Large intestine (tissue), 3 donors: ENCODE results near the gene ZNF835. TPM values are rescaled to one million over a fixed set of nuclear protein-coding genes. Genes with fewer than 3 reads are reported as not detected.
"Not testable (repeated sequence)": the region's sequence is repeated elsewhere in the genome, so short reads cannot be mapped to it uniquely, and the experiment has no call there.

Source experiments
- DNase-seq, 2 donors: peaks; one replicate each; pipeline versions ENCODE4 v3.0.0 to v3.0.0-alpha.2; 2013
- H3K27ac ChIP-seq: one replicate; pipeline ENCODE4 v1.5.1; 2013; ENCODE audit warnings: low read length
- H3K27me3 ChIP-seq: 2 replicates; pipeline ENCODE4 v1.6.1; 2013; ENCODE audit warnings: low read length; ENCODE audit not compliant: control insufficient read depth, insufficient read depth
- H3K36me3 ChIP-seq: 2 replicates; pipeline ENCODE4 v1.6.1; 2013; ENCODE audit warnings: low read length; ENCODE audit not compliant: control insufficient read depth, insufficient read depth
- H3K4me1 ChIP-seq: one replicate; pipeline ENCODE4 v1.6.1; 2013; ENCODE audit warnings: low read length; ENCODE audit not compliant: control insufficient read depth, insufficient read depth
- H3K4me3 ChIP-seq: one replicate; pipeline ENCODE4 v1.5.1; 2013; ENCODE audit warnings: low read length
- H3K9me3 ChIP-seq: one replicate; pipeline ENCODE4 v1.6.1; 2013; ENCODE audit warnings: mild to moderate bottlenecking, low read depth, low read length, moderate library complexity; ENCODE audit not compliant: control insufficient read depth
- WGBS: methylation state at CpG from one replicate; pipeline ENCODE4 v1.1.5; 2013; ENCODE audit warnings: low lambda C conversion rate; ENCODE audit not compliant: insufficient coverage; 5-methylcytosine and 5-hydroxymethylcytosine counted together
- polyA plus RNA-seq: library from polyadenylated mRNA; unstranded; fragments of 120-200 nt; gene quantifications from one replicate; pipeline ENCODE4 v1.2.1, GENCODE V29; 2013

Gene ZNF835
- polyA plus RNA-seq, 1 donor = 2.8 TPM

GRCh38 chr19:56690670-56691069, 19.1 kb upstream of the ZNF835 start:
- H3K4me3 ChIP-seq = no peak overlapping the region
- WGBS = 87% methylated on average over 3 of the region's 10 CpGs
- no peak for DNase-seq
- H3K9me3 ChIP-seq = no peaks in the 10 kb centered on the region
- no peaks in the 10 kb centered on the region for H3K27me3 ChIP-seq
- H3K27ac ChIP-seq = no peak overlapping the region
- no peaks in the 10 kb centered on the region for H3K4me1 ChIP-seq
- H3K36me3 ChIP-seq = no peaks in the 10 kb centered on the region

DNA sequence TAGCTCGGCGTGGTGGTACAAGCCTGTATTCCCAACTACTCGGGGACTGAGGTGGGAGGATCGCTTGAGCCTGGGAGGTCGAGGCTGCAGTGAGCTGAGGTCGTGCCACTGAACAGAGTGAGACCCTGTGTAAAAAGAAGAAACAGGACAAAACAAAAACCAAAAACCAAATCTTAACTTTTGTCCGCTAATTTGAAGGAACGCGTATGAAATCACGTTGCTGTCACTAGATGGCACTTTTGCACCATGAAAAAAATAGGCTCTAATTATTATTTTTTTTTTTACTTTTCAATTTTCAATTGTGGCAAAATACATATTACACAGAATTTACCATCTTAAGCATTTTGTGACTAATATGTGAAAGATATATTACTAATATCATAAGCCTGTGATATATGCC, 17.6 kb upstream of the ZNF835 start:
- no peak overlapping the region for H3K4me3 ChIP-seq
- 53% methylated on average over 6 of the region's 10 CpGs for WGBS
- no peaks in the 10 kb centered on the region for H3K27me3 ChIP-seq
- H3K4me1 ChIP-seq = no peaks in the 10 kb centered on the region
- no peak overlapping the region for H3K27ac ChIP-seq
- no peak for DNase-seq
- no peaks in the 10 kb centered on the region for H3K36me3 ChIP-seq
- H3K9me3 ChIP-seq = no peaks in the 10 kb centered on the region

DNA sequence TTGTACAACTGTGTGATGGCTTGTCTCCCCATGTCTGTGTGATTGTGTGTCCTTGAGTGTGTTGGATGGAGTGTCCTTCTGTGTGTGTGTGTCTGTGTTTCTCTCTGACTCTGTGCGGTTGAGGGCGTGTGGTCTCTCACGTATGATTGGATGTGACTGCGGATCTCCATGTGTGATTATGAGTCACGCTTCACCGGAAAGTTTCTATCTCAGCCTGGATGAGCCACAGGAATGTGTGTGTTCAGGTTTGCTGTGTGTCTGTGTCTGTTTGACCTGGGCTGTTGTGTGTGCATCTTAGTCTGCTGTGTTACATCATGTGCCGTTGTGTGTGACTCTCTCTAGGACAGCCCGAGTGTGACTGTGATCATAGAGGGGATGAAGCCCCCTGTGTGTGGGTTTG, 15.5 kb upstream of the ZNF835 start:
- Histone ChIP-seq H3K27ac (no peak overlapping the region), H3K27me3 (no peaks in the 10 kb centered on the region), H3K4me3 (no peak overlapping the region), H3K4me1 (no peaks in the 10 kb centered on the region), H3K36me3 (no peaks in the 10 kb centered on the region), H3K9me3 (no peaks in the 10 kb centered on the region)
- WGBS = no CpG with 5 or more reads among the region's 8 CpGs
- no peak for DNase-seq

DNA sequence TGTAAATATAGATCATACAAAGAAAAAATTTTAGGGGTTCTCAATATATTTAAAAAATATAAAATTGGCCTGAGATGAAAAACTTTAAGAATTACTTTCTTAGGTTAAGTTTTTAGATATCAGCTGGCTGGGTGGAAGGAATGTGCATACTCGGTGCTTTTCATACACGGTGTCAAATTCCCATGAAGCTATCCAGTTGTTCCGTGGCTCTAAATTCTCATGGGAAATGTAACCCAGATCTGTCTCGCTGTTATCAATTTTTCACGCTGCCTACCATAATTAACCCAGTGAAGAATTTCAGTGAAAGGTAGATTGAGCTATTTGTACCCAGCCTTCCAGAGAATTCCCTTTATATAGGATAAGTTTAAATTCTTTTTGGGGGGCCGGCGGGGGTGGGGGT, 11.6 kb upstream of the ZNF835 start:
- DNase-seq = no peak
- Histone ChIP-seq H3K9me3 (no peaks in the 10 kb centered on the region), H3K4me1 (no peaks in the 10 kb centered on the region), H3K36me3 (no peaks in the 10 kb centered on the region), H3K4me3 (no peak overlapping the region), H3K27me3 (no peaks in the 10 kb centered on the region), H3K27ac (no peak overlapping the region)
- WGBS = 90% methylated on average over 2 of the region's 7 CpGs

GRCh38 chr19:56681702-56682101, 10.1 kb upstream of the ZNF835 start:
- Histone ChIP-seq H3K4me1 (no peaks in the 10 kb centered on the region), H3K4me3 (no peak overlapping the region), H3K36me3 (no peaks in the 10 kb centered on the region), H3K9me3 (no peaks in the 10 kb centered on the region), H3K27ac (no peak overlapping the region), H3K27me3 (no peaks in the 10 kb centered on the region)
- WGBS = 60% methylated on average over 2 of the region's 8 CpGs
- DNase-seq = no peak

DNA sequence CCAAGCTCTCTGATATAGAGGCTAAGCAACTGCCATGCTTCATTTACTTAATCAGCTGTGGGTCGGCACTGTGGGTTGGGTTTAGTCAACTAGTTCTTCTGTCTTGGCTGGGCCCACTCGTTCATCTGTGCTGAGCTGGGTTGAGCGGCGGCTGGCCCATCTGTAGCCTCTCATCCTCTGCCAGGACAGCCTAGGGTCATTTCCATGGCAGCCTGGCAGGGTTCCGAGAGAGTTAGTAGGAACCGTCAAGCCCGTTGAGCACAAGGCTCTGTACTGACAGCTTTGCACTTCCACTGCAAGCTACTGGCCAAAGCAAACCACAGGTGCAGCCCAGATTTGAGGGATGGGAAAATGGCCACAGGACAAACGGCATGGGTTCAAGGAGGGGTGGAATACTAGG, 6.6 kb upstream of the ZNF835 start:
- WGBS = no CpG with 5 or more reads among the region's 8 CpGs
- no peak for DNase-seq
- Histone ChIP-seq H3K4me3 (no peak overlapping the region), H3K4me1 (no peaks in the 10 kb centered on the region), H3K9me3 (no peaks in the 10 kb centered on the region), H3K27ac (no peak overlapping the region), H3K27me3 (no peaks in the 10 kb centered on the region), H3K36me3 (no peaks in the 10 kb centered on the region)

DNA sequence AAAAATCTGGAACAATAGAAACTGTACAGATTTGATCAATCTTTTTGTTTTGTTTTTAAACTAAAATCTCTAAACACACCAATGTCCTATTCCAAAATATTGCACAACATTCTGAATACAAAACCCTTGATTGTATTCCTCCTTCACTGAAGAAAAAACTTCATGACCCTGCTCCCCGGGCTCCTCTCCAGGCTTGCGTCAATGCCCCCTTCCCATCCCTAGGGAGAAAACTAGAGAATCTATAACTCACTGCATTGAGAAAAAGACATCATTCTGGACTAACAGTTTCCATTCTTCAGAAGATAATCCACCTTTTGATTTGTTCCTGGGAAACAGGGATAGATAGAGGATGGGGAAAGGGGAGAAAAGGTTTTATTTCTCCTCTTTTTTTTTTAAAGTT, 1.1 kb upstream of the ZNF835 start:
- WGBS = 80% methylated on average over 1 of the region's 2 CpGs
- not testable (repeated sequence) for H3K4me3 ChIP-seq, H3K4me1 ChIP-seq, DNase-seq, H3K36me3 ChIP-seq, H3K27ac ChIP-seq, H3K27me3 ChIP-seq
- peaks cover 11% of the 10 kb centered on the region for H3K9me3 ChIP-seq

DNA sequence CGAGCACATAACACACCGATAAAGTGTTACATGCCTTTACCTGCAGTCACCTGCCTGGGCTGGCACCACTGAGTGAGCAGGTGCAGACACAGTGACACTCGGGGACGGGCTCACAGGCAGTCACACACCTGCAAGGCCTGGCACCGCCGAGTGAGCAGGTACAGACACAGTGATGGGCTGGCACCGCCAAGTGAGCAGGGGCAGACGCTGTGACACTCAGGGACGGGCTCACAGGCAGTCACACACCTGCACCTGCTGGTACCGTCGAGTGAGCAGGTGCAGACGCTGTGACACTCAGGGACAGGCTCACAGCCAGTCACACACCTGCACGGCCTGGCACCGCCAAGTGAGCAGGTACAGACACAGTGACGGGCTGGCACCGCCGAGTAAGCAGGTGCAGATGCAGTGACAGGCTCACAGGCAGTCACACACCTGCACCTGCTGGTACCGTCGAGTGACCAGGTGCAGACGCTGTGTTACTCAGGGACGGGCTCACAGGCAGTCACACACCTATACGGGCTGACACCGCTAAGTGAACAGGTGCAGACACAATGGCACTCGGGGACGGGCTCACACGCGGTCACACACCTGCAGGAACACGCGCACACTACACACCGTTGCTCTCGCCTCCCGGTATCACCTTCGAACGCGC, 470 bp downstream of the ZNF835 start:
- peak; percentile 3 to 8 for DNase-seq
- no peak overlapping the region for H3K27ac ChIP-seq
- H3K4me1 ChIP-seq = no peaks in the 10 kb centered on the region
- no peaks in the 10 kb centered on the region for H3K27me3 ChIP-seq
- H3K4me3 ChIP-seq = peak overlapping the region; percentile 59
- no peaks in the 10 kb centered on the region for H3K36me3 ChIP-seq
- WGBS = no CpG with 5 or more reads among the region's 35 CpGs
- H3K9me3 ChIP-seq = peaks cover 11% of the 10 kb centered on the region

- no peaks in the 10 kb centered on the region for H3K36me3 ChIP-seq
- peaks cover 11% of the 10 kb centered on the region for H3K9me3 ChIP-seq
- no peak overlapping the region for H3K27ac ChIP-seq
- H3K27me3 ChIP-seq = no peaks in the 10 kb centered on the region
- no peak overlapping the region for H3K4me3 ChIP-seq
- WGBS = no CpG with 5 or more reads among the region's 17 CpGs
- DNase-seq = peak in 1 of 2 donors; percentile 4
- no peaks in the 10 kb centered on the region for H3K4me1 ChIP-seq
Measured at GRCh38 chr19:56670401-56670960, 1.1 kb downstream of the ZNF835 start.

GRCh38 chr19:56668676-56669075, 2.9 kb downstream of the ZNF835 start:
- Histone ChIP-seq H3K4me3 (no peak overlapping the region), H3K27me3 (no peaks in the 10 kb centered on the region), H3K27ac (no peak overlapping the region), H3K36me3 (peaks cover 7% of the 10 kb centered on the region), H3K9me3 (peaks cover 23% of the 10 kb centered on the region), H3K4me1 (no peaks in the 10 kb centered on the region)
- no CpG with 5 or more reads among the region's 9 CpGs for WGBS
- DNase-seq = no peak

DNA sequence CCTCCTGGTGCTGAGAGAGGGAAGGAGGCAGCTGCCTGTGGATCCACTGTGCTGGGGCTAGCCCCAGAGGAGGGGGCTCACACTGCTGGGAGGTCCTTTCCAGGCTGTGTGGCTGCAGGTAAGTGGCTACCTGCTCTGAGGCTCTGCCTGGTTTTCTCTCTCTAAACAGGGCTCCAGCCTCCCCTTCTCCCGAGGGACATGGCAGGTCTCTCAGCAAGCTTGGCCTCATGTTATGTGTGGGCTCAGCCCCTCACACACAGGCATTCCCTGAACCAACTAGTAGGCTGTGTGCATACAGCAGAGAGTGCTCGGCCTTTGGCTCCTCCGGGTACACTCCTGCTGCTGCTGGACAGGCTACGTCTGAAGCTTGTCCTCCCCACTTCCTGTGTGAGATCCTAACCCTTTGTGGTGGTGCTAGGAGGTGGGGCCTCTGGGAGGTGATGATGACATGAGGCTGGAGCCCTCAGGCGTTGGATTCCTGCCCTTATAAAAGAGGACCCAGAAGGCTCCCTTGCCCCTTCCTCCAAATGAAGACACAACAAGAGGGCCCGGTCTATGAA, 4.2 kb downstream of the ZNF835 start:
- no peaks in the 10 kb centered on the region for H3K27me3 ChIP-seq
- no peaks in the 10 kb centered on the region for H3K4me1 ChIP-seq
- H3K4me3 ChIP-seq = no peak overlapping the region
- WGBS = no CpG with 5 or more reads among the region's 6 CpGs
- no peak overlapping the region for H3K27ac ChIP-seq
- no peak for DNase-seq
- peaks cover 27% of the 10 kb centered on the region for H3K9me3 ChIP-seq
- peaks cover 13% of the 10 kb centered on the region for H3K36me3 ChIP-seq
